NCI-H1436 treated with DMSO at 0.1 percent for 48 hours (cell line): ENCODE measurements around the gene WASHC3.

Experiments
- DNase-seq: peaks from one replicate; lab custom pipeline; 2025; lab: John Stamatoyannopoulos, UW

Gene WASHC3

DNA sequence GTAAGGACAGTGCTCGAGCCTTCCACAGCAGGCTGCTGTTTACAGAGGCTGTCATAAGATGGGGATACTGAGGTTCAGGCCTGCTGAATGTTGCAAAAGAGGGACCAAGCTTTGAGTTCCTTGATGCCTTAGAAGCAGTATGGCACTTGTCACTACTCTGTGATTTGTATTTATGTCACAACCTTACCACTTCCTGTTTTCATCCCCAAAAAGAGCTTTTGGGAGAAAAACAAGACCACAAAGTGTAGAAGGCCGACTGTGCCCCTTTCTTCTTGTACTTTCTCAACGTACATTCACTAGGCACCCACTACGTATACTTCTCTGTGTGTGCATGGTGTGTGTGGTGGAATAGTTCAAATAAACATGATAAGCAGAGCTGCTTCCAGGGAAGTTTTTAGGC is 94.3 kb downstream of the WASHC3 start:
- no peak for DNase-seq

DNA sequence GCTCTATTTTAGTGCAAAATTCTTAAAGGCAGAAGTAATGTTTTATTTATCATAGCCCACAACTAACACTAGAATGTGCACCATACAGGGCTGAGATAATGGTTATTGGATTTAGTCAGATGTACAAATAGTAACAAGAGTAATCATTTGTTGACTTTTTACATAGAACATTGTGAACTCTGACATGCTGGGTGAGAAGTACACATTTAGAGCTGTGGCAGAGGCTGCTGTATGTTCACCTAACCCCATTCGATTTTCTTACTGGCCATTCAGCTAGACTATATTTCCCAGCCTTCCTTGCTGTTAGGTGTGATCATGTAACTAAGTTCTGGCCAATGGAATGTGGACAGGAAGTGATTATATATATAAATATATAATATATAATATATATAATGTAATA is 95.3 kb downstream of the WASHC3 start:
- DNase-seq: no peak

DNA sequence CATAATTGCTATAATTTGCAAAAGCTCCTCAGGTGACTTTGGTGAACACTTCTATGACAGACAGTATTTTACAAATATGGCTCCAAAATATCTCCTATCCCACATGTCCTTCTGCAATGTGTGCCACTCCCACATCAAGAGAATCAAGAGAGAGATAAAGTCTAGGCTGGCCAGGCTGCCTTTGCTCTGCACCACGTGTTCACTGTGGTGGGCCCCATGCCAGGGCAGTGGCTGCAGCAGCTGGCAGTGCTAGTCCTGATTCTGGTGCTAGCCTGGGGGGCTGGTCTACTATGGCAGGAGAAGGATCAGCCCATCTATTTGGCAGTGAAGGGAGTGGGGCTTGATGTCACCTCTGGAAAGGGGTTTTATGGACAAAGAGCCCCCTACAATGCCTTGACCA is 98.1 kb downstream of the WASHC3 start:
- DNase-seq: no peak
